GM23248 (cell line): Measurements from ENCODE around the gene KRTAP13-2. TPM values are rescaled to one million over a fixed set of nuclear protein-coding genes. Genes with fewer than 3 reads are reported as not detected.

Source experiments
- DNase-seq: peaks from one replicate; pipeline ENCODE4 v3.0.0-alpha.2; 2015
- H2AFZ ChIP-seq: fragments of 200-600 bp; sonication (generic); 2 replicates; pipeline ENCODE4 v1.6.1; 2016; ENCODE audit warnings: antibody characterized with exemption
- H3F3A ChIP-seq: fragments of 200-600 bp; sonication (generic); 2 replicates; pipeline ENCODE4 v1.6.1; 2016; ENCODE audit warnings: mild to moderate bottlenecking, antibody characterized with exemption, mixed run types; ENCODE audit not compliant: insufficient read depth
- H3K27ac ChIP-seq: fragments of 200-600 bp; sonication (generic); 2 replicates; pipeline ENCODE4 v1.5.1; 2016; ENCODE audit warnings: mild to moderate bottlenecking
- H3K27me3 ChIP-seq: fragments of 200-600 bp; sonication (generic); replicated peaks from 2 replicates; pipeline ENCODE4 v1.6.1; 2016; ENCODE audit warnings: mild to moderate bottlenecking; ENCODE audit not compliant: insufficient read depth
- H3K36me3 ChIP-seq: fragments of 200-600 bp; sonication (generic); 2 replicates; pipeline ENCODE4 v1.6.1; 2016; ENCODE audit warnings: low read depth, mild to moderate bottlenecking
- H3K4me1 ChIP-seq: fragments of 200-600 bp; sonication (generic); 2 replicates; pipeline ENCODE4 v1.6.1; 2016; ENCODE audit warnings: mild to moderate bottlenecking; ENCODE audit not compliant: insufficient read depth
- H3K4me2 ChIP-seq: fragments of 200-600 bp; sonication (generic); one replicate; pipeline ENCODE4 v1.6.1; 2016; ENCODE audit warnings: mild to moderate bottlenecking; ENCODE audit not compliant: unreplicated experiment
- H3K4me3 ChIP-seq: fragments of 200-600 bp; sonication (generic); 2 replicates; pipeline ENCODE4 v1.5.1; 2016; ENCODE audit warnings: mild to moderate bottlenecking
- H3K79me2 ChIP-seq: fragments of 200-600 bp; sonication (generic); 2 replicates; pipeline ENCODE4 v1.6.1; 2016; ENCODE audit warnings: mild to moderate bottlenecking; ENCODE audit not compliant: insufficient read depth
- H3K9ac ChIP-seq: fragments of 200-600 bp; sonication (generic); 2 replicates; pipeline ENCODE4 v1.6.1; 2016; ENCODE audit warnings: mild to moderate bottlenecking
- H3K9me2 ChIP-seq: fragments of 200-600 bp; sonication (generic); 2 replicates; pipeline ENCODE4 v1.6.1; 2016; ENCODE audit warnings: mixed run types, mild to moderate bottlenecking, moderate library complexity; ENCODE audit not compliant: insufficient read depth
- H3K9me3 ChIP-seq: fragments of 200-600 bp; sonication (generic); one replicate; pipeline ENCODE4 v1.6.1; 2017; ENCODE audit warnings: low read depth
- H4K20me1 ChIP-seq: fragments of 200-600 bp; sonication (generic); 2 replicates; pipeline ENCODE4 v1.6.0; 2016; ENCODE audit not compliant: insufficient read depth
- EZH2 ChIP-seq: fragments of 200-600 bp; sonication (generic); IDR thresholded peaks from 2 replicates; pipeline ENCODE4 v1.6.1; 2018; ENCODE audit warnings: antibody characterized with exemption, mild to moderate bottlenecking; ENCODE audit not compliant: insufficient read depth, poor library complexity, severe bottlenecking
- EZH2phosphoT487 ChIP-seq: fragments of 200-600 bp; sonication (generic); IDR thresholded peaks from 2 replicates; pipeline ENCODE4 v1.6.1; 2018; ENCODE audit warnings: antibody characterized with exemption, moderate library complexity, mild to moderate bottlenecking, low read depth; ENCODE audit not compliant: insufficient read depth
- WGBS, 2 experiments: methylation state at CpG; one replicate each; pipeline ENCODE4 v1.1.6; 2015 to 2017; ENCODE audit warnings: low lambda C conversion rate in 2 of 2, low coverage in 1 of 2; ENCODE audit errors: missing lambda C conversion rate in 2 of 2; 5-methylcytosine and 5-hydroxymethylcytosine counted together
- in situ Hi-C: fragments of 300-500 bp; cut with MboI; formaldehyde crosslinking; loops from 2 replicates; pipeline ENCODE4 v1.15.0; 2020
- polyA plus RNA-seq: library from polyadenylated mRNA; unstranded; fragments of >200 nt; fragmentation: Nextera tagmentation; extraction: Ambion mirVana; gene quantifications from 2 replicates; pipeline ENCODE4 v1.2.1, GENCODE V29; 2016
- total RNA-seq: library from RNA; depleted of rRNA; stranded (reverse); fragments of >200 nt; shearing (Covaris generic); gene quantifications from 2 replicates; pipeline ENCODE4 v1.2.3, GENCODE V29; 2014

Gene KRTAP13-2
- total and polyA plus RNA-seq, 2 experiments from 2014 or later: not detected

- Histone ChIP-seq H3K9me2 (no peaks in the 10 kb centered on the region), H3K4me3 (no peak overlapping the region), H3K27ac (no peak overlapping the region), H3K4me2 (no peak overlapping the region), H3K9ac (no peak overlapping the region), H2AFZ (no peak overlapping the region), H3K36me3 (no peaks in the 10 kb centered on the region), H3K79me2 (no peaks in the 10 kb centered on the region), H3K27me3 (no peaks in the 10 kb centered on the region), H3F3A (no peaks in the 10 kb centered on the region), H4K20me1 (no peaks in the 10 kb centered on the region), H3K9me3 (no peaks in the 10 kb centered on the region), H3K4me1 (no peaks in the 10 kb centered on the region)
- in situ Hi-C loops: no loop called here
- DNase-seq: no peak
- TF ChIP-seq EZH2 (no peak), EZH2phosphoT487 (no peak)
- WGBS, 2 experiments: 44 to 52% methylated on average over 1 of the region's 1 CpG
Measured at GRCh38 chr21:30351534-30351933, 20.5 kb downstream of the KRTAP13-2 start.

- H3K9ac ChIP-seq: no peak overlapping the region
- no peaks in the 10 kb centered on the region for H3K4me1 ChIP-seq
- no peaks in the 10 kb centered on the region for H3F3A ChIP-seq
- H3K27ac ChIP-seq: no peak overlapping the region
- WGBS, 2 experiments: 0 to 2% methylated on average over 3 of the region's 3 CpGs
- no peak for TF ChIP-seq EZH2
- H4K20me1 ChIP-seq: no peaks in the 10 kb centered on the region
- in situ Hi-C loops: no loop called here
- H3K27me3 ChIP-seq: no peaks in the 10 kb centered on the region
- no peak overlapping the region for H2AFZ ChIP-seq
- no peak overlapping the region for H3K4me3 ChIP-seq
- H3K36me3 ChIP-seq: no peaks in the 10 kb centered on the region
- no peaks in the 10 kb centered on the region for H3K9me3 ChIP-seq
- H3K4me2 ChIP-seq: no peak overlapping the region
- H3K9me2 ChIP-seq: no peaks in the 10 kb centered on the region
- DNase-seq: no peak
- no peaks in the 10 kb centered on the region for H3K79me2 ChIP-seq
Measured at GRCh38 chr21:30349572-30349971, 22.5 kb downstream of the KRTAP13-2 start.

- Histone ChIP-seq H2AFZ (no peak within 1 kb of the TSS), H3K27ac (no peak within 1 kb of the TSS), H3F3A (no peaks in the 10 kb centered on the region), H3K9ac (no peak within 1 kb of the TSS), H3K9me3 (no peaks in the 10 kb centered on the region), H3K4me1 (no peaks in the 10 kb centered on the region), H3K79me2 (no peaks in the 10 kb centered on the region), H4K20me1 (no peaks in the 10 kb centered on the region), H3K4me2 (no peak within 1 kb of the TSS), H3K36me3 (no peaks in the 10 kb centered on the region), H3K27me3 (no peaks in the 10 kb centered on the region), H3K4me3 (no peak within 1 kb of the TSS), H3K9me2 (no peaks in the 10 kb centered on the region)
- no peak for TF ChIP-seq EZH2phosphoT487
- no peak for TF ChIP-seq EZH2
- no peak for DNase-seq
- 44 to 56% methylated on average over 4 of the region's 4 CpGs for WGBS, 2 experiments
- in situ Hi-C loops: no loop called here
Measured at GRCh38 chr21:30348506-30348905, 23.6 kb downstream of the KRTAP13-2 start, which contains the start of gene KRTAP23-1. KRTAP23-1 (minus strand) TSS chr21:30348606; CDS start chr21:30348606, 0 bp downstream.

- H3K9ac ChIP-seq: no peak overlapping the region
- no peak overlapping the region for H2AFZ ChIP-seq
- H3K36me3 ChIP-seq: no peaks in the 10 kb centered on the region
- no peak overlapping the region for H3K27ac ChIP-seq
- no peaks in the 10 kb centered on the region for H3K9me2 ChIP-seq
- TF ChIP-seq EZH2 (no peak), EZH2phosphoT487 (no peak)
- no peak overlapping the region for H3K4me2 ChIP-seq
- no peaks in the 10 kb centered on the region for H4K20me1 ChIP-seq
- WGBS, 2 experiments: 7 to 12% methylated on average over 2 of the region's 2 CpGs
- DNase-seq: no peak
- H3K4me1 ChIP-seq: no peaks in the 10 kb centered on the region
- H3K79me2 ChIP-seq: no peaks in the 10 kb centered on the region
- no peaks in the 10 kb centered on the region for H3K27me3 ChIP-seq
- H3K4me3 ChIP-seq: no peak overlapping the region
- no peaks in the 10 kb centered on the region for H3K9me3 ChIP-seq
- in situ Hi-C loops: no loop called here
- no peaks in the 10 kb centered on the region for H3F3A ChIP-seq
Measured at GRCh38 chr21:30345014-30345413, 27.1 kb downstream of the KRTAP13-2 start.
